Glomerular endothelial cell (primary cell): ENCODE results near the gene ATG7. TPM values are rescaled to one million over a fixed set of nuclear protein-coding genes. Genes with fewer than 3 reads are reported as not detected.
"Not testable (repeated sequence)": the region's sequence is repeated elsewhere in the genome, so short reads cannot be mapped to it uniquely, and the experiment has no call there.

Experiments used
- DNase-seq: peaks from one replicate; pipeline ENCODE4 v3.0.0-alpha.2; 2011; ENCODE audit warnings: low read depth, low spot score; ENCODE audit errors: extremely low read depth
- total RNA-seq: library from RNA; depleted of rRNA; stranded (reverse); fragments of >200 nt; gene quantifications from 2 replicates; pipeline ENCODE4 v1.2.3, GENCODE V29; 2015

The ATG7 gene
- total RNA-seq, 1 donor from 2014 or later, result 53.6 TPM

DNA sequence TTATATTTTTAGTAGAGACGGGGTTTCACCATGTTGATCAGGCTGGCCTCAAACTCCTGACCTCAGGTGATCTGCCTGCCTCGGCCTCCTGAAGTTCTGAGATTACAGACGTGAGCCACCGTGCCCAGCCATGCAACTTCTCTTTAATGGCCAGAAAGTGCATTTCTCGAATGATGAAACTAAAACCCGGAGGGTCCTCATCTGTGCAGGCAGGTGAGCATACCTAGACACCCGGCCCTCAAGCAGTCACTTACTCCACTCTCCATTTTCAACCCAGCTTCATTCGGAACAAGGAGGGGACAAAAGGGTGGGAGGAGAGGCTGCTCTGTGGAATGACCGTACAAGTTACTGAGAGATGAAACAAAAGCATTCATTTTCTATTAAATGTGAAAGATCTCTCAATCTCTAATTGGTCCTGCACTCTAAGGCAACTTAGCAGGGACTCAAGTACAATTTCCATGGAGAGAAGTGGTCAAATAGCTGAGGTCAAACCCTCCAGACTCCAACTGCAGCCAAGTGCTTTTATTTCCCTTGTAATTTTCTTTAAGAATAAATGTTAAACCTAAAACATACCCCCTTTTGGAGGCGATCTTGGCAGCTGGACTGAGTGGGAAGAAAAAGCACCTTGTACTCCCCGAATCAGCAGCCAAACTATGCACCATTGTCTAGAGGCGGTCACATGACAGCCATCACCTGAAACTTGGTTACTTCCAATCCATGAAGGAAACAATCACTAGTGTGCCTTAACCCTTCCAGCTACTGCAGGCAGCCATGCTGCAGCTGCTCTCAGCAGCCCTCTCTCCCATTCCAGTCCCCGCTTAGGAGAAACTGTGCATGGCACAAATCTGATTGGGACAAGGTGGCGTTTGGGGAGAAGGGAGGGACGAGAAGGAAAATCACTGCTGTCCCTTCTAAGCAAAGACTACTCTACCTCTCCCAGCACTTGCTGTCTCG is 309.3 kb downstream of the ATG7 start:
- DNase-seq, result no peak

DNA sequence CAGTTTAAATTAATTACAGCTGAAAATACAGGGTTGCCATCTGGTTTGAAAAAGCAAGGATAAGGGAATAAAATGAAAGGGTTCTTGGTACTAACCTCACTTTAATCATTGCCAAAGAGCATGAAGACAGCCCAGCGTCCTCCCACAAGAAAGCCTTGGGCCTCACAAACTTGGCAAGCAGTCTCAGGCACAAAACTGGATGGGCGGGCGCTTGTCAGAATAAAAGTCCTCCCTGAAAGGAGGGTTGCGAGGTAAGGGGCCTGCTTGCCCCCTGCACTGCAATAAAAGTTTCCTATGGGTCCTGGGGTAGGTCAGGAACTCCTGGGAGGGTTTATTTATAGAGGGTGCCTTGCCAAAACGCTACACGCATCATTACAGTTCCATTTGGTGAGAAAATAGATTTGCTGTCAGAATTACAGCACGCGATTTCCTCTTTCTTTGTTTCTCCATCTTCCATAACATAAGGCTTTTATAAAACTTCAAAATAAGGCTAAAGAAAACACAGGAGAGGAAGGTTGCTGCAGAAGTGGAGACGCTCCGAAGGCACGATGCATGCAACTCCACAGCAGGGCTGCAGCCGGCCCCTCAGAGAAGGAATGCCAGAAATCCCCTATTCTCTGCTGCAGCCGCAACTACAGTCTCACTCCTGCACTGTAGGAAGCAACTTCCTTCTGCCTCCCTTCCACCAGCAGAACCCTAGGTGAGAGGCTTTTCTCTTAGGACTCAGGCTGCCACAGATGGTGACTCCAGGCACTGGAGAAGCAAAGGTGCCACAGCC is 310.2 kb downstream of the ATG7 start:
- no peak for DNase-seq

DNA sequence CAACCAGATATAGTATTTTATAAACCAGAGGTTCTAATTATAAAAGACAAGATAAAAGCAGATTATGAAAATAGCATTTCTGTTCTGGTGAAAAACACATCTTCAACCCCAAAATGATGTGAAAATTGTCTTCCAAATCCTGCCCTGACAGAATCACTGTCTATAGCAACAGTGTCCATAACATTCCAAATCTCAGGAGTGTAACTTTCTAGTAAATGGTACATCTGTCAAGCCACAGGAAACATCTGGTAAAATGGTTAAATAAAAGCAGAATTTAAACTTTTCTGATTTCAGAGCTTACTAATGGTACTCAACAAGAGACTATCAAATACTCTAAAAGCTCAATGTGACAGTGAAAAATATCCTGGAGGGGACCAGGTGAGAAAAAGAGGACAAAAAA is 311.0 kb downstream of the ATG7 start:
- no peak for DNase-seq

DNA sequence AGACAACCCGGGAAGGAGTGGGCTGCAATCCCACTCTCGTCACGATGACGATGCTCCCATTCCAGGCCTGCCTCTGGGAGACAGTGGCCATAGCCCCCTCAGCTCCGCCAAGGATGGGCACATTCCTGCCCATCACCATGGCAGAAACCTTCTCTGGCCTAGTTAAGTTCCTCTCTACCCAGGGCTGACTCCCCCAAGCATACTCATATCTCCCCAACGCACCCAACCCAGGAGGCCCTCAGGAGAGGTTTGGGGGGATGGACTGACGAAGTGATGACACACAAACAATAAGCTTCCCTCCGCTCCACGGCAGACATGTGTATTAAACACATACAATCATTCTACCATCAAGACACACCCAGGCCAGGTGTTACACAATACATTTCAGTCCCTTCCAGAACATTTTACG is 311.4 kb downstream of the ATG7 start:
- DNase-seq, result no peak

DNA sequence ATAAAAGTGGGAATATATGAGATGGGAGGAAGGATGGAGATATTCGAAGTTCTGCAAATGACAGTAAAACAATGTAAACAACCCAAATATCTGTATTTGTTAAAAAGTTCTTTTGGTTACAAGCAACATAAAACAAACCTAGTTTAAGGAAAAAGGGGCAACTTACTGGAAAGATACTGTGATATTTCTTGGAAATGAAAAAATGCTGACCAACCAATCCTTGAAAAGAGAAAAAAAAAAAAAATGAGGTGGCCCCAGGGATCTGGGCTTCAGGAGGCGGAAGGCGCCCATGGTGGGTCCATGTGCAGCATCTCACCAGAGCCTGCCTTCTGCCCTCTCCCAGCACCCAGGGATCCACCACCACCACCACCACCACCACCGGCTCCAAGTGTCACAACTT is 312.4 kb downstream of the ATG7 start:
- DNase-seq, result no peak

DNA sequence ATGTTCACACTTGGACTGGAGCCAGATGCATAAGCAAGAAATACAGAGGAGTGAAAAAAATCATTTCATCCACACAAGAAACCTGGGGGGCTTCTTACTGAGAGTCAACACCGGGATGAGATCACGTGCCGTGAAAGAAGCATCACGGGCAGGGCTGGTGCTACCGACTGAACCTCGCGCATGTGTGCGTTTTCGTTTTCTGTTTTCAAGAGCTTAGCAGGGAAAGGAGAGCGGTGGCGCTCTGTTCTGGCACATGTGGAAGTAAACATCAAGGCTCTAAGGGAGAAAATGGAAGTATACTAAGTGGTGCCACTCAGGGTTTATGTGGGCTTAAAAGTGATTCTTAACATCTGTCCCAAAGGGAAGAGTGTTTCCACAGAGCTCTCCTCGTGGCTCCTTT is 315.6 kb downstream of the ATG7 start:
- DNase-seq, result no peak

DNA sequence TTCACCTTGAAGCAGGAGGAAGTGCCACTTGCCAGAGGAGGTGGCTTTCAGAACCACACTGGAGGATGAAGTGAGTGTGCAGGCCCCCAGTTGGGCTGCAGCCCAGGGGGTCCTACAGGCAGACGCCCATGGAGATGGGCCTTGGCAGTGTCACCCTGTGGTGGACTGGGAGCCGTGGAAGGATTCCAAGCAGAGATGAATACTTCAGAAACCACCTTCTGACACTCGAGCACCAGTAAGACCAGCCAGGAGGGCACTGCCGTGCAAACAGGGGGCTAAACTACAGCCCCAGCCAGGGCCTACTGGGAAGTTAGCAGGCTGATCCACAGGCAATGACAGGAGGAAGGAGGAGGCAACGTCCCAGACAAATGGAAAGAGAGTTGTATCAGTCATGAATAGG is 316.1 kb downstream of the ATG7 start:
- DNase-seq, result no peak

DNA sequence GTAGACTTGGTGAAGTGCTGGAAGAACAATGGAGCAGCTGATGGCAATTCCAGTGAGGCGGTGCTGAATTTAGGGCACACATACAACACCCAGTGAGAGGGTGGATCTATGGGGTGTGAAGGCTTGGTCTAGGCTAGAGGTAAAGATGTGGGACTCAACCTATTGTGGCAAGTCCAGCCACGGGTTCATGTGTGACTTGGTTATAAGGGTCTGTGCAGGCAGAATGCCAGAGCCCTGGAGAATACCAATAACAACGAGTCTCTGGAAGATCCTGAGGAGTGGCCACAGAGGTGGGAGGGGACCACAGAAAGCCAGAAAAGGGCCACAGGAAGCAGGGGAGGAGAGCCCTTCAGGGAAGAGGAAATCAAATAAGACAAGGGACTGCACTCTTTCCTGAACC is 316.6 kb downstream of the ATG7 start:
- no peak for DNase-seq

DNA sequence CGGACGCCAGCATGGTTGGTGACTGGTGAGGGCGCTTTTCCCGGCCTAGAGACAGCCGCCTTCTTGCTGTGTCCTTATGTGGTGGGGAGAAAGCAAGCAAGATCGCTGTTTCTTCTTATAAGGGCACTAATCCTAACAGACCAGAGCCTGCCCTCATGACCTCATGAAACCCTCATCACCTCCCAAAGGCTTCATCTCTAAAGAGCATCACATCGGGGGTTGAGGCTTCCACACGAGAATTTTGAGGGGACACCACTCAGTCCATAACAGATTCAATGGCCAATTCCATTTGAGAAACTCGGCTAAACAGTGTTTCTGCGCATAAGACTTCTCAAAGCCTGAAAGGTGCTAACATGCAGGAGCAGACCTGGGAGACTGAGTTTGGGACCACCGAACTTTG is 317.5 kb downstream of the ATG7 start:
- no peak for DNase-seq

DNA sequence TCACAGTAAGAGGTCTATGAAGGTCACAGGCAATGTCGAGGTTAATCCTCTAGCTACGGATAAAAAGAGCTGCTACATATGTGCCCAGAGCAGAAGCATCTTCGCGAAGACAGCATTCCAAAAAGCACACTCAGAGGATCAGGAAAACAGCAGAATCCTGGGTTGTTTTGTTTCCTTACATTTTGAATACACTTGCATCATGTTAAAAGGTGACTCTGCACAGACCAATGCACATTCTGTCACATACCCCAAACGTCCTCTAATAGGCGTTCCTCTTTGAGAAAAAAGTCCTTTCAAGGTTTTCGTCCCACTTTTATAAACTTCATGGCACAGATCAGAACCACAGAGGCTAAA is 318.8 kb downstream of the ATG7 start:
- no peak for DNase-seq

DNA sequence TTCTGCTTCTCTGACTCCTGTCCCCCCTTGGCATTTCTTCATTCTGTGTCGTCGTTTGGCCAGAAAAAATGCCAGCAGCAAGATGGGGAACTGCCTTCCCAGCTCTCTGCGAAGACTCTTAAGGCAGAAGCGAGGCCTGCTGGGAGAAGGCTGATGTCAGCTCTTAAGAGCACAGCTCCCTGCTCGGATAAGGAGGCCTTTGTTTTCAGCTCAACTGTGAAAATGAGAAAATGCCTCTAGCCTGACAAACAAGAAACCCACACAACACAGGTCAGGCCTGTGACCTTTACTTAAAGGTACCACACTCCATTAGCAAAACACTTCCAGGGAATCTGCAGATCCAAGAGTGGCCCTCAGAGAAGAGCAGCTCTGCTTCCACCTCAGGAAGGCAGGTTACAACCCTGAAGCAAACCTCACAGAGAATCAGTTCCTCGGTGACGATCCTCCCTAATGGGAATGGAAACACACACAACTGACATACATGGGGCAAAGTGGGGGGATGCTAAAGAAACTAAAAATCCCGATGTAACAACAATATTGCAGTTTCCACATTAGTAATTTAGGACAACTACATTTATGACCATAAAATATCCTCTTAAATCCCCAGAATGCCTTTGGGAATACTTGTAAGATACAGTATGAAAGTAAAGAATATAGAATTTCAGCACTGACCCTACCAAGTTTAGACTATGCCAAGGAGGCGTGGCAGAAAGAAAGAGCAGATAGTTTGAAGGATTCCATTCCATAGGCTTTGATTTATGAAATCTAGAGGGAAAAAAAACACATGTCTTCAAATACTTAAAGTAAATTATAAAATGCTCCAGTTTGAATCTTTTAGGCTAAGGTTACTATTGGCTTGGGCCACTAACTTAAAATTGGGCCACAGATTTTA is 319.4 kb downstream of the ATG7 start:
- no peak for DNase-seq

DNA sequence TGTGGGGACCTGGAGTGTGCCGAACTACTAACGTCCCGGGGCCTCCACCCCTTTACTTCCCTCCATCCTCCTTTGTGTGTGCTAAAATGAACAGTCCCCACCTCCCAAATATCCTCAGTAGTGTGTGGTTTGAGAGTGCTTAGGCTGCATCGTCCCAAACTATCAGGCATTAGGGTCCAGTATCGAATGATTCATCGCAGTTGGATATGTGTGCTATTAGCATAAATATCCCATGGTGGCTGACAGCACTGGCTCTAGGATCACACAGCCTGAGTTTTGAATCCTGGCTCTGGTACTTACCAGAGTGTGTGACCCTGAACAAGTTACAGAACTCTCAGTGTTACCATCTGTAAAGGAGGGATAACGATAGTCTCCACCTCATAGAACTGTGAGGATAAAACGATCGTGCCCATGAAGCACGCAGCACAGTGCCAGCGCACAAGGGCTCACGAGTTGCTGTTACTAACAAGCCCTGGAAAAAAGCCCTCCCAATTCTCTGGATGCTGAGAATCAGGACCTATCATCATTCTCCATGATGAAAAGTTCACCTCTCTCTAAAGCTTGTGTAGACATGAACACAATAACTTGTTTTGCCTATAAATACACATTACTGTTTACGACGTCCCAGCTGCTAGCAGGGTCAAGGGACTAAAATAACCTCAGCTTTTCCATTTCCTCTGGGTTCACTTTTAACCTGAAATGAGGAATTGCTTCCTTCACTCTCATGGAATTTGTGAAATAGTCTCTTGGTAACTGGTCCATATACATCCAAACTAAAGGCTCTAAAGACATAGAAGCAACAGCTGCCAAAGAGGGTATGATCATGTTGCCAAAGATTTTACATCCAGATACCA is 320.5 kb downstream of the ATG7 start:
- DNase-seq, result no peak

DNA sequence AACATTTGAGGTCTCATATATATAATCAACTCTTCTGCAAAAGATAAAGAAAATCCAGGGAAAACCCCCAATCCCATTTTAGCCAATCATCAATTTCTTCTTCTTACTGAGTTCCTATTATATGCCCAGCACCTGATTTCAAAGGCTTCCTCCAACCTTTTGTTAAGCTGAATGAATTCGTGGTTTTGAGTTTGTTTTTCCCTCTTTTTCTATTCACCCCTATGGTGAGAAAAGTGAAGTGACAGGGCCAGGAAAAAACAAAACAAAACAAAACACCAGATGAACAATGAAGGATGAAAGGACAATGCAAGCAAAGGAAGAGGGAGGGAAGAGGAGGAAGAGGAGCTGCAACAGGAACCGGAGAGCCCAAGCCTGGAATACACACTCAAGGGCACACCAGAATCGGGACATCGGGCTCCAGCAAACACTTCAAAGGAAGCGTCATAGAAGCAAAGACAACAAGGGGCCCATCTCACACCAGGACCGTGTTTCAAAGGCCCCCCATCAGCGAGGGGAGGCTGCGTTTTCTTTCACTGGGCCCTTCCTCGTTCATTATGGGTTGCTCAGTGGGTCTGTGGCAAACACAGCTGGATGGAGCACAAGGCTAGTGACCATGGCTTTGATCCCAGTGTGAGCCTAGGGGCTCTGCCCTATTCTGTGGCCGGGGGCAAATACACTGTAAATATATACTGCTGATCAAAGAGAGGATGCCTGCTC is 321.3 kb downstream of the ATG7 start:
- no peak for DNase-seq

DNA sequence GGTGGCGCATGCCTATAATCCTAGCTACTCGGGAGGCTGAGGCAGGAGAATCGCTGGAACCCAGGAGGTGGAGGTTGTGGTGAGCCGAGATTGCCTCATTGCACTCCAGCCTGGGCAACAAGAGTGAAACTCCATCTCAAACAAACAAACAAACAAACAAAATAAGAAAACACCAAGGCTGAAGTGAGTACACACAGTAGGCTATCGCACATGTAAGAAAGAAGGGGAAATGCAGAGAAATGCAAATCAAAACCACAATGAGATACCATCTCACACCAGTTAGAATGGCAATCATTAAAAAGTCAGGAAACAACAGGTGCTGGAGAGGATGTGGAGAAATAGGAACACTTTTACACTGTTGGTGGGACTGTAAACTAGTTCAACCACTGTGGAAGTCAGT is 322.8 kb downstream of the ATG7 start:
- not testable (repeated sequence) for DNase-seq

DNA sequence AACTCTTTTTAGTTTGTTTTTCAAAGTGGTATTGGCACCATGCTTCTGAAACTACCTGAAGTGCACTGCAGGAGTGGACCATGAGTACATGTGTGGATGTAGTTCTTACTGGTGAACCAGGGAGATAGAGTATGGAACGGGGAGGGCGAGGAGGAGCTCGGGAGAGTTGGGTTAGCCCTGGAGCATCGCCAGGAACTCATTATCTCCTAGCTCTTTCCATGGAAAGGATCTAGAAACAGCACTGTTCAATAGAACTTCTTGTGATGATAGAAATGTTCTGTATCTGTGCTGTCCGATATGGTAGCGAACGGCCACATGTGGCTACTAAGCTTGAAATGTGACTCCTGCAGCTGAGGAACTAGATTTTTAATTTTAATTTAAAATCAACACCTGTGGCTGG is 324.2 kb downstream of the ATG7 start:
- DNase-seq, result no peak

DNA sequence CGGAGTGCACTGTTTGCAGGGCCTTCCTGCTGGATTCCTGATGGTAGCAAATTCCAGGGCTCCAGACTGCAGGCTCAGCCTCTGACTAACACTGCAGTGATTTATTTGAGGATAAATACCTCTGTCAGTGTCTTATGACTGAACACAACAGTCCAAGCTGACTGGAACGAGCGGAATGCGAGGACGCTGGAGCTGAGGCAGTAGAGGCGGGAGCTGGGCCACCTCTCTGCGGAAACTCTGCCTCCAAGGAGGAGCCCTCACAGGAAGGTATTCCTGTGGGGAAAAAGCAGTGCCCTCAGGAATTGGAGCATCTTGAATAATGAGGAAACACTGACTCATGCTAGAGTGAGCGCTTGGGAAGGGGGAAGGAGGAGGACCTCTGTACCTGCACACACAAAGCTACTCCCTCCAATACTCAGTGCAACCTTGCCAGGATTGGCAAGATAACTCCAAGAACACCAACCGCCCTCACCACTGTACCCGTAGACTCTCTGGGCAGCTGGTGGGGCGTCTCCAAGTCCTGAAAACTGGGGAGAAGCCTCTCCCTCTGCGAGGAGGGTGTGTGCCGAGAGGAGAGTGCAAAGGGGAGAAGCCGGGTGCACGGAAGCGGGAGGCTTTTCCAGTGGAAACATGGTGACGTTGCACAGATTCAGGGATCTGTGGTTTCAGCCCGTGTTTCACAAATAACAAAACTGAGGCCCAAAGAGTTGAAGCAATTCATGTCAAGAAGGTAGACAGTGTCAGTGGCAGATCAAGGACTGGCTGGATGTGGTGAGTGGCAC is 328.5 kb downstream of the ATG7 start:
- peak; percentile 90 for DNase-seq

DNA sequence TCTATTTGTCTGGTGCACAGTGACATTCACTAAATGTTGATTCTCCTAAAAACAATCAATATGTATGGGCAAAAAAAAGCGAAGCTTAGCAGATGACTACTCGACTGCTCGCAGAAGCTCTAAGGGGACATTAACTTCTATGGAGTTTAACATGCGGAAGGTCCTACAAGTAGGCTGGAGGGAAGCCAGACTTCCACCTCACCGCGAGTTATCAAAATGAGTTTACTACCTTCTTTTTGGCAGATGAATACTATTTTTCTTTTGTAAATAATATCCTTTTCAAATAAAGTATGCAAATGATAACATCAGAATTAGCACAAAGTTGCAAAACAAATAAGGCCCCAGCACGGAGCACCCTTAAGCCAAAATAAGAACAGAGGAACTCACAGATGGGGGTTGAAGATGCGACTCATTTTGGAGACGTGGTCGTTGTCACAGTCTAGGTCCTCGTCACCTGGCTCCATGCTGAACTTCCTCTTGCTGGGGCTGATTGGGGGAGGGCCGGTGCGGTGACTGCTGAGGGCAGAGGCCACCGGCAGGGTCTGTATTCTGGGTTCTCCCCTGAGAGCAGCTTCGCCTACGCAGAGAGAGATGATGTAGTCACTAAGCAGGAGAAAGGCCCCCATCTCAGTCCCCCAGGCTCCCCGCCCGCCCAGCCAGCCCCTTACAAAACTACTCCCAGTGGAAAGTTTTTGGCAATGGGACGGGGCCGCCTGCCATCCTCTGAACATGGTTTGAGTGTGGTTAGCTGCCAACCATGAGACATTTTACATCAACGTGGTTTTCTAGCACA is 329.4 kb downstream of the ATG7 start:
- no peak for DNase-seq
